ENCODE measurements around the gene GPC5. TPM values are rescaled to one million over a fixed set of nuclear protein-coding genes. Genes with fewer than 3 reads are reported as not detected.

GPC5 gene
- total RNA-seq, 1 experiment from 2014 or later: 0.15 TPM

DNA sequence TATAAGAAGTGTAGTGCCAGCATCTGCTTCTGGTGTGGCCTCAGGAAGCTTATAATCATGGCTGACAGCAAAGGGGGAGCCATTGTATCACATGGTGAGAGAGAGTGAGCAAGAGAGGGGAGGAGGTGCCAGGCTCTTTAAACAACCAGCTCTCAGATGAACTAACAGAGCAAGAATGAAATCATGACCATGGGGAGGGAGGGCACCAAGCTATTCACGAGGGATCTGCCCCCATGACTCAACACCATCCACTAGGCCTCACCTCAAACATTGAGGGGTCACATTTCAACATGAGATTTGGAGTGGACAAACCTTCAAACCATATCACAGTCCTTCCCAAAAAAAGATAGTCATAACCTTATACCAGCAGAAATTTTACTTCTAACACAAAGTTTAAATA is 174.0 kb downstream of the GPC5 start:
- H3K79me1 ChIP-seq (ENCODE audit: insufficient read depth, low read depth, low read length, poor library complexity, severe bottlenecking): no peaks in the 10 kb centered on the region
- H4K8ac ChIP-seq (replicated peaks; ENCODE audit: insufficient read length, low read depth, low read length): no peak overlapping the region
- H4K5ac ChIP-seq (ENCODE audit: insufficient read length, low read depth, low read length): no peak overlapping the region
- TF ChIP-seq, protein P1, sequence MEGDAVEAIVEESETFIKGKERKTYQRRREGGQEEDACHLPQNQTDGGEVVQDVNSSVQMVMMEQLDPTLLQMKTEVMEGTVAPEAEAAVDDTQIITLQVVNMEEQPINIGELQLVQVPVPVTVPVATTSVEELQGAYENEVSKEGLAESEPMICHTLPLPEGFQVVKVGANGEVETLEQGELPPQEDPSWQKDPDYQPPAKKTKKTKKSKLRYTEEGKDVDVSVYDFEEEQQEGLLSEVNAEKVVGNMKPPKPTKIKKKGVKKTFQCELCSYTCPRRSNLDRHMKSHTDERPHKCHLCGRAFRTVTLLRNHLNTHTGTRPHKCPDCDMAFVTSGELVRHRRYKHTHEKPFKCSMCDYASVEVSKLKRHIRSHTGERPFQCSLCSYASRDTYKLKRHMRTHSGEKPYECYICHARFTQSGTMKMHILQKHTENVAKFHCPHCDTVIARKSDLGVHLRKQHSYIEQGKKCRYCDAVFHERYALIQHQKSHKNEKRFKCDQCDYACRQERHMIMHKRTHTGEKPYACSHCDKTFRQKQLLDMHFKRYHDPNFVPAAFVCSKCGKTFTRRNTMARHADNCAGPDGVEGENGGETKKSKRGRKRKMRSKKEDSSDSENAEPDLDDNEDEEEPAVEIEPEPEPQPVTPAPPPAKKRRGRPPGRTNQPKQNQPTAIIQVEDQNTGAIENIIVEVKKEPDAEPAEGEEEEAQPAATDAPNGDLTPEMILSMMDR (conservative IDR thresholded peaks at IDR 0.05): no peak
- no peak overlapping the region for H3K4ac ChIP-seq (ENCODE audit: low read depth, low read length)
- no peaks in the 10 kb centered on the region for H3K79me2 ChIP-seq (ENCODE audit: insufficient read depth, low read length)
- no peak overlapping the region for H2BK15ac ChIP-seq (ENCODE audit: low read depth, low read length)
- H3K27me3 ChIP-seq (ENCODE audit: insufficient read depth, low read length): no peaks in the 10 kb centered on the region
- no peaks in the 10 kb centered on the region for H3K27me3 Mint-ChIP-seq (ENCODE audit: low read depth)
- H3K9me3 Mint-ChIP-seq: no peaks in the 10 kb centered on the region; a peak in 1 of 5 replicates
- no peaks in the 10 kb centered on the region for H3K9me3 ChIP-seq (ENCODE audit: control insufficient read depth, low read depth, low read length)
- no peak overlapping the region for H3K9ac ChIP-seq (ENCODE audit: extremely low read depth, insufficient read length, low read length)
- no peak overlapping the region for H2BK20ac ChIP-seq (ENCODE audit: low read depth, low read length, poor library complexity, severe bottlenecking)
- H3K27ac ChIP-seq (ENCODE audit: insufficient read length, low read depth, low read length): no peak overlapping the region
- H3K4me1 ChIP-seq (ENCODE audit: insufficient read depth, low read length): no peaks in the 10 kb centered on the region
- no peak overlapping the region for H2BK120ac ChIP-seq (ENCODE audit: low read depth, low read length, poor library complexity, severe bottlenecking)
- H3K18ac ChIP-seq (ENCODE audit: insufficient read length, low read depth, low read length): no peak overlapping the region
- H3K14ac ChIP-seq (ENCODE audit: insufficient read depth, low read length): no peak overlapping the region
- no peaks in the 10 kb centered on the region for H4K20me1 ChIP-seq (ENCODE audit: control insufficient read depth, insufficient read depth, insufficient read length)
- no peak overlapping the region for H3K4me3 Mint-ChIP-seq
- no peak overlapping the region for H2AK5ac ChIP-seq (ENCODE audit: insufficient read length, low read length)
- no peak for DNase-seq
- WGBS (ENCODE audit: extremely low coverage, insufficient read length, low lambda C conversion rate): no CpG with 5 or more reads among the region's 1 CpG
- no peak overlapping the region for H3K27ac Mint-ChIP-seq
- H2BK12ac ChIP-seq (ENCODE audit: insufficient read length, low read depth, low read length): no peak overlapping the region
- no peak overlapping the region for H3K4me2 ChIP-seq (ENCODE audit: insufficient read depth, insufficient read length, low read length)
- no peaks in the 10 kb centered on the region for H3K23me2 ChIP-seq (ENCODE audit: insufficient read length, low read depth, low read length, poor library complexity, severe bottlenecking)
- no peak overlapping the region for H4K91ac ChIP-seq (ENCODE audit: insufficient read length, low read depth, low read length)
- H3K23ac ChIP-seq (ENCODE audit: insufficient read length, low read depth, low read length): no peak overlapping the region
- H3K36me3 Mint-ChIP-seq (ENCODE audit: insufficient read depth in 1 of 3, low read depth in 3 of 3): no peaks in the 10 kb centered on the region
- H3K56ac ChIP-seq (ENCODE audit: insufficient read length, low read depth, low read length): no peak overlapping the region
- no peaks in the 10 kb centered on the region for H3K4me1 Mint-ChIP-seq
- no peak overlapping the region for H3T11ph ChIP-seq (ENCODE audit: low read length)
- H2AFZ ChIP-seq (ENCODE audit: low read length): no peak overlapping the region
- no peak overlapping the region for H2BK5ac ChIP-seq (ENCODE audit: insufficient read length, low read length)

All from H9 (cell line).